Breast epithelium (tissue), 3 donors: ENCODE results near the gene CLEC17A.

Experiments
- POLR2AphosphoS5 ChIP-seq, 3 donors: sonication (generic); formaldehyde crosslinking; IDR thresholded peaks; one replicate each; pipeline ENCODE4 v1.6.1; 2017; ENCODE audit warnings: antibody characterized with exemption in 3 of 3
- TF ChIP-seq, protein P1 (sequence below), 3 donors: fragments of 450-650 bp; IDR thresholded peaks; one replicate each; pipeline ENCODE4 v1.5.1; 2016 to 2017; ENCODE audit warnings: antibody characterized with exemption in 3 of 3, mild to moderate bottlenecking in 3 of 3, moderate library complexity in 3 of 3

DNA sequence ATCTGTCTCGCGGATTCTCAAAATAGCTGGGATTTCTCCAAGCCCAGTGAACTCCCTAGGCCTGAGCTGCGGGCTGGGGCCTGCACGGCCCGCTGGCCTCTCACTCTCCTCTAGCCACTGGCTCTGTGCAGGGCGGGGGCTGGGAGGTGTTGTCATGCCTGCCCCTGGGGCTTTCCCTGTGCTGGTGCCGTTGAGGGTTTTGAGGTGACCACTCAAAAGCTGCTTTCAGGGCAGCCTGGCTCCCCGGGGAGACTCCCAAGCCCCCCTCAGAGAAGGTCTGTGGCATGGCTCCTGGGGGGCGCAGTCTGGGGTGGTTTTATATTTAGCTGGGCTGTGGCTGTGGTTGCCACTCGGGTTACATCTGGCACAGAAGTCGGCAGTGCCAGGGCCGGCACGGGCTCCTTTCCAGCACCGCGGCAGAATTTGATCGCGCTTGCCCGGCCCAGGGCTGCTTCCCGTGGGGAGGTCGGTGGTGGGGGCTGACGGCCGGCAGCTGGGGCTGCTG is 21.0 kb upstream of the CLEC17A start:
- TF ChIP-seq, protein P1, sequence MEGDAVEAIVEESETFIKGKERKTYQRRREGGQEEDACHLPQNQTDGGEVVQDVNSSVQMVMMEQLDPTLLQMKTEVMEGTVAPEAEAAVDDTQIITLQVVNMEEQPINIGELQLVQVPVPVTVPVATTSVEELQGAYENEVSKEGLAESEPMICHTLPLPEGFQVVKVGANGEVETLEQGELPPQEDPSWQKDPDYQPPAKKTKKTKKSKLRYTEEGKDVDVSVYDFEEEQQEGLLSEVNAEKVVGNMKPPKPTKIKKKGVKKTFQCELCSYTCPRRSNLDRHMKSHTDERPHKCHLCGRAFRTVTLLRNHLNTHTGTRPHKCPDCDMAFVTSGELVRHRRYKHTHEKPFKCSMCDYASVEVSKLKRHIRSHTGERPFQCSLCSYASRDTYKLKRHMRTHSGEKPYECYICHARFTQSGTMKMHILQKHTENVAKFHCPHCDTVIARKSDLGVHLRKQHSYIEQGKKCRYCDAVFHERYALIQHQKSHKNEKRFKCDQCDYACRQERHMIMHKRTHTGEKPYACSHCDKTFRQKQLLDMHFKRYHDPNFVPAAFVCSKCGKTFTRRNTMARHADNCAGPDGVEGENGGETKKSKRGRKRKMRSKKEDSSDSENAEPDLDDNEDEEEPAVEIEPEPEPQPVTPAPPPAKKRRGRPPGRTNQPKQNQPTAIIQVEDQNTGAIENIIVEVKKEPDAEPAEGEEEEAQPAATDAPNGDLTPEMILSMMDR (IDR thresholded peaks at IDR 0.05): no peak
- no peak for TF ChIP-seq POLR2AphosphoS5 (IDR thresholded peaks at IDR 0.05)
